ENCODE measurements around the gene XPOT. TPM values are rescaled to one million over a fixed set of nuclear protein-coding genes. Genes with fewer than 3 reads are reported as not detected.
A peak's percentile ranks its signal among the peaks of the same experiment; 100 is the strongest.
"Not testable (repeated sequence)": the region's sequence is repeated elsewhere in the genome, so short reads cannot be mapped to it uniquely, and the experiment has no call there.

XPOT gene, protein sequence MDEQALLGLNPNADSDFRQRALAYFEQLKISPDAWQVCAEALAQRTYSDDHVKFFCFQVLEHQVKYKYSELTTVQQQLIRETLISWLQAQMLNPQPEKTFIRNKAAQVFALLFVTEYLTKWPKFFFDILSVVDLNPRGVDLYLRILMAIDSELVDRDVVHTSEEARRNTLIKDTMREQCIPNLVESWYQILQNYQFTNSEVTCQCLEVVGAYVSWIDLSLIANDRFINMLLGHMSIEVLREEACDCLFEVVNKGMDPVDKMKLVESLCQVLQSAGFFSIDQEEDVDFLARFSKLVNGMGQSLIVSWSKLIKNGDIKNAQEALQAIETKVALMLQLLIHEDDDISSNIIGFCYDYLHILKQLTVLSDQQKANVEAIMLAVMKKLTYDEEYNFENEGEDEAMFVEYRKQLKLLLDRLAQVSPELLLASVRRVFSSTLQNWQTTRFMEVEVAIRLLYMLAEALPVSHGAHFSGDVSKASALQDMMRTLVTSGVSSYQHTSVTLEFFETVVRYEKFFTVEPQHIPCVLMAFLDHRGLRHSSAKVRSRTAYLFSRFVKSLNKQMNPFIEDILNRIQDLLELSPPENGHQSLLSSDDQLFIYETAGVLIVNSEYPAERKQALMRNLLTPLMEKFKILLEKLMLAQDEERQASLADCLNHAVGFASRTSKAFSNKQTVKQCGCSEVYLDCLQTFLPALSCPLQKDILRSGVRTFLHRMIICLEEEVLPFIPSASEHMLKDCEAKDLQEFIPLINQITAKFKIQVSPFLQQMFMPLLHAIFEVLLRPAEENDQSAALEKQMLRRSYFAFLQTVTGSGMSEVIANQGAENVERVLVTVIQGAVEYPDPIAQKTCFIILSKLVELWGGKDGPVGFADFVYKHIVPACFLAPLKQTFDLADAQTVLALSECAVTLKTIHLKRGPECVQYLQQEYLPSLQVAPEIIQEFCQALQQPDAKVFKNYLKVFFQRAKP
- total RNA-seq (2014; rRNA removed; shearing (Covaris generic)) = 43.3 and 65.9 TPM in 2 replicates

DNA sequence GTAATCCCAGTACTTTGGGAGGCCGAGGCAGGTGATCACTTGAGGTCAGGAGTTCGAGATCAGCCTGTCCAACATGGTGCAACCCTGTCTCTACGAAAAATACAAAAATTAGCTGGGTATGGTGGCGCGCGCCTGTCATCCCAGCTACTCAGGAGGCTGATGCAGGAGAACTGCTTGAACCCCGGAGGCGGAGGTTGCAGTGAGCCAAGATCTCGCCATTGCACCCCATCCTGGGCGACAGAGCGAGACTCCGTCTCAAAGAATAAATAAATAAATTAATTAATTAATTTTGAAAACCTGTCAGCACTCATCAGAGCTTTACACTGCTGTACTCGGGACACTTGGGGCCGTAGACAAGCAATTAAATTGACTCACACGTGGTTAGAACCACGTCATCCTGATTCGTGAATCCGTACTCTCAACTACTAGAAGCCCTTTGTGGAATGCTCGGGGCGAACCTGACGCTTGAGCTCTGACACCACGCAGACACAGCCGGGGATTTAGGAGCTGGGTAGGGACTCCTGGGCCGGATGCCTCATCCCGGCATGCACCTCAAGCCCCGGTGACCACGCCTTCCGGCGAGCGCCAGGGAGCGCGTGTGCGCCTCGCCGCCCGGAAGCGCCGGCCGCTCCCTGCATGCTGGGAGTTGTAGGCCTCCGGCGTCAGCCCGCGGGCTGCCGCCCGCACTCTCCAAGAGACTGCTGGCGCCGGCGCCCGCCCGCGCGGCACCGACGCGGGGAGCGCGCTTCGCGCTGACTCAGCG is at the start of gene XPOT:
Gene XPOT, plus strand, starts transcription at position 686 of the 763 bp plus-strand sequence. CDS start 5,644 bp downstream, outside the sequence.
- DNase-seq (ENCODE audit: low read depth in 1 of 2, low spot score in 2 of 2) = peak; percentile 90 to 96
- peak within 1 kb of the TSS; percentile 89 for H3K4me3 ChIP-seq

DNA sequence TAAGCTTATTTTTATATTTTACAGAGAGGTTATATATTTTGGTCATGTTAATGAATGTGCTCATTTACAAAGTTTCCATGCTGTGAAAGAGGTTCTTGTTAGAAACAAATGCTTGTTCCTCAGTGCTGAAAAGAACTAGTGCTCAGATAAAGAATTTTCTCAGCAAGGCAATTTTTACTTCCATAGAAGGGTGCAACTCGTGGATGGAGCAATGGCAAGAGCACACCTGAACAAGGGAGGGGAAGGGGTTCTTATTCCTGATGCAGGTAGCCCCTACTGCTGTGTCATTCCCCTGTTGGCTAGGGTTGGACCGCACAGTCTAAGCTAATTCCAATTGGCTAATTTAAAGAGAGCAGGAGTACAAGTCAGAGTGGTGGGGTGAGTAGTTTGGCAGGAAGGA is 48.0 kb upstream of the XPOT start:
- not testable (repeated sequence) for H3K27me3 ChIP-seq (replicated peaks); H3K36me3 ChIP-seq; H3K9me3 ChIP-seq (replicated peaks); H3K27ac ChIP-seq; H3K4me3 ChIP-seq; H3K4me1 ChIP-seq (replicated peaks); DNase-seq (ENCODE audit: low read depth in 1 of 2, low spot score in 2 of 2)

More for the DNA sequence above, at the start of gene XPOT:
- Histone ChIP-seq H3K27me3 (replicated peaks) (no peaks in the 10 kb centered on the region), H3K9me3 (replicated peaks) (no peaks in the 10 kb centered on the region), H3K27ac (peak within 1 kb of the TSS; percentile 98), H3K36me3 (peaks cover 7% of the 10 kb centered on the region), H3K4me1 (replicated peaks) (peaks cover 6% of the 10 kb centered on the region)

DNA sequence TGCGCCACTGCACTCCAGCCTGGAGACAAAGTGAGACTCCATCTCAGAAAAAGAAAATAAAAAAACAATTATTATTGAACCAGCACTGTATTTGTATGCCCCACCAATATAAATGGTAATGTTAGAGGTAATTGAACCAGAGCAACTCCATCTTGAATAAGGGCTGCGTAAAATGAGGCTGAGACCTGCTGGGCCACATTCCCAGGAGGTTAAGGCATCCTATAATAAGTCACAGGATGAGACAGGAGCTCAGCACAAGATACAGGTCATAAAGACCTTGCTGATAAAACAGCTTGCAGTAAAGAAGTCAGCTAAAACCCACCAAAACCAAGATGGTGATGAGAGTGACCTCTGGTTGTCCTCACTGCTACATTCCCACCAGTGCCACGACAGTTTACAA is 43.0 kb upstream of the XPOT start:
- not testable (repeated sequence) for H3K9me3 ChIP-seq (replicated peaks); H3K36me3 ChIP-seq; H3K27ac ChIP-seq; H3K4me3 ChIP-seq; H3K27me3 ChIP-seq (replicated peaks); DNase-seq (ENCODE audit: low read depth in 1 of 2, low spot score in 2 of 2); H3K4me1 ChIP-seq (replicated peaks)

DNA sequence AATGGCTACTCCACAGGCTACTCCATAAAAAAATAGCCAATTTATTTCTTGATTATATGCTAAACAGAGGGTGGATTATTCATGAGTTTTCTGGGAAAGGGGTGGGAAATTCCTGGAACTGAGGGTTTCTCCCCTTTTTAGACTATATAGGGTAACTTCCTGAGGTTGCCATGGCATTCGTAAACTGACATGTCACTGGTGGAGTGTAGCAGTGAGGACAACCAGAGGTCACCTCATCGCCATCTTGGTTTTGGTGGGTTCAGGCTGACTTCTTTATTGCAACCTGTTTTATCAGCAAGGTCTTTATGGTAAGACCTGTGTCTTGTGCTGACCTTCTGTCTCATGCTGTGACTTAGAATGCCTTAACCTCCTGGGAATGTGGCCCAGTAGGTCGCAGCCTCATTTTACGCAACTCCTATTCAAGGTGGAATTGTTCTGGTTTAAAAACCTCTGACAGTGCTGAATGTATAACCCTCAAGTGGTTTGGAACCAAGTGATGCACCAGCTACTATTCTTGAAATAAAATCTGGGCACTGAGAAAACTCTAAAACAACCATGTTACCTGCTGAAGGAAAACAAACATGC is 41.4 kb upstream of the XPOT start:
- Histone ChIP-seq H3K9me3 (replicated peaks) (no peaks in the 10 kb centered on the region), H3K36me3 (no peaks in the 10 kb centered on the region), H3K27ac (no peak overlapping the region), H3K27me3 (replicated peaks) (no peaks in the 10 kb centered on the region), H3K4me3 (no peak overlapping the region), H3K4me1 (replicated peaks) (no peaks in the 10 kb centered on the region)
- no peak for DNase-seq (ENCODE audit: low read depth in 1 of 2, low spot score in 2 of 2)

DNA sequence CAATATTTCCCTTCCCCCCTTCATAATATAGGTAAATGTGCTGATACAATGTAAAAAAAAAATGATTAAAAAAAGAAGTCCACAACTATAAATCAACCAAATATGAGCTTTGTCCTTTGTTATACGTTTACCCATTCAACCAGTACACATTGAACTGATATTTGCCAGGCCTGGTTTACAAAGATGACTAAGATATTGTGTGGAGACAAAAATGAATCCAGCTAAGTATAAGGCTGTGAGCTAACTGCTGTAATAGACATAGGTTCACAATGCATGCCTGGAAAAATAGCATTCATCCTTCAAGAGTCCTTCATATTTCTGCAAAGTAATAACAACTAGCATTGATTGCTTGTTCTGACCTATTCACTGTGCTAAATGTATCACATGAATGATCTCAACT is 20.5 kb upstream of the XPOT start:
- no peak for DNase-seq (ENCODE audit: low read depth in 1 of 2, low spot score in 2 of 2)
- Histone ChIP-seq H3K4me1 (replicated peaks) (no peaks in the 10 kb centered on the region), H3K4me3 (no peak overlapping the region), H3K27ac (no peak overlapping the region), H3K36me3 (no peaks in the 10 kb centered on the region), H3K27me3 (replicated peaks) (no peaks in the 10 kb centered on the region), H3K9me3 (replicated peaks) (no peaks in the 10 kb centered on the region)

DNA sequence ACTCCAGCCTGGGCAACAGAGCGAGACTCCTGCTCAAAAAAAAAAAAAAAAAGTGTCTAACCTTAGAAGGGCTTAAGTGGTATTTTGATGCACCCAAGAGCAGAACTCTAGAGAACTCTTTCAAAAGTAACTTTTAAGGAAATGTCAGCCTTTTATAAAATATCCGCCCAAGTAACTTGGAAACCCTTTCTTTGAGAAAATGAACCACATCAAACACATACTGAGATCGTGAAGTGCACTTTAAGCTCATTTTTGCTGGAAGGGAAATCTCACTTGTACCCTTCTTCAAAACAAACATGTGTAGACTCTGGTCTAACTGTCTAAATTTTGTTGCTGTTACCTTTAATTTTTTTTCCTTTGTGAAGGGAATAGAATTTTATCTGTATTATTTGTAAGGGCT is 19.2 kb upstream of the XPOT start:
- Histone ChIP-seq H3K27ac (no peak overlapping the region), H3K27me3 (replicated peaks) (no peaks in the 10 kb centered on the region), H3K4me1 (replicated peaks) (no peaks in the 10 kb centered on the region), H3K9me3 (replicated peaks) (no peaks in the 10 kb centered on the region), H3K4me3 (no peak overlapping the region), H3K36me3 (no peaks in the 10 kb centered on the region)
- DNase-seq (ENCODE audit: low read depth in 1 of 2, low spot score in 2 of 2) = no peak

DNA sequence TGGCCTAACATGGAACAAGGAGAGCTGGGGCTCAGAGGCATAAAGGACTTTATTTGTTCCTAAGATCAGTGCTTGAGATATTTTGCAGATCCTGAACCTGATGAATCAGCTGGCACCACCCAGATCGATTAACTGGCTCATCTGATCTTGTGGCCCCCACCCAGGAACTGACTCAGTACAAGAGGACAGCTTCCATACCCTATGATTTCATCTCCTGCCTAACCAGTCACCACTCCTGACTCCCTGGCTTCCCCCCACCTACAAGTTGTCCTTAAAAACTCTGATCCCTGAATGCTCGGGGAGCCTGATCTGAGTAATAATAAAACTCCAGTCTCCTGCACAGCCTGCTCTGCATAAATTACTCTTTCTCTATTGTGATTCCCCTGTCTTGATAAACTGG is 18.7 kb upstream of the XPOT start:
- H3K27me3 ChIP-seq (replicated peaks) = no peaks in the 10 kb centered on the region
- no peak for DNase-seq (ENCODE audit: low read depth in 1 of 2, low spot score in 2 of 2)
- H3K27ac ChIP-seq = no peak overlapping the region
- peaks cover 4% of the 10 kb centered on the region; the same call in 1 of the 2 replicates for H3K4me1 ChIP-seq (replicated peaks)
- H3K4me3 ChIP-seq = no peak overlapping the region
- H3K36me3 ChIP-seq = no peaks in the 10 kb centered on the region
- no peaks in the 10 kb centered on the region for H3K9me3 ChIP-seq (replicated peaks)

DNA sequence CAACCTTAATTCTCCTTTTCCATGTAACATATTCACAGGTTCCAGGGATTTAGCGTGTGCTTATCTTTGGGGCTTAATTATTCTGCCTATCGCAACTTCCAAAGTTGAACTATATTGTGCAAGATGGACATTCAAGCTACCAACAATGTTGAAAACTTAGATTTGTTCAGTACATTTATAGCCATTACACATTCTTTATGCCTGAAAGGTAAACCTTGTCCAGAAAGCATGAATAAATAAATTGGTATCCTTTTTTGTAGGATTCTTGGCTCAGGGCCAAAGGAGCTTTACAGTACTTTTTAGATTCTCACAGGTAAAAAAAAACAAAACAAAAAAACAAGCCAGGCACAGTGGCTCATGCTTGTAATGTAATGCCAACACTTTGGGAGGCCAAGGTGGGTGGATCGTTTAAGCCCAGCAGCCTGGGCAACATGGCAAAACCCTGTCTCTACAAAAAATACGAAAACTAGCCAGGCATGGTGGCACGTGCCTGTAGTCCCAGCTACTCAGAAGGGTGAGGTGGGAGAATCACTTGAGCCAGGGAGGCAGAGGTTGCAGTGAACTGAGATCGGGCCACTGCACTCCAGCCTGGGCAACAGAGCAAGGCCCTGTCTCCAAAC is 16.9 kb upstream of the XPOT start:
- Histone ChIP-seq H3K4me3 (no peak overlapping the region), H3K9me3 (replicated peaks) (no peaks in the 10 kb centered on the region), H3K27me3 (replicated peaks) (no peaks in the 10 kb centered on the region; the same call in 1 of the 2 replicates), H3K27ac (no peak overlapping the region), H3K36me3 (no peaks in the 10 kb centered on the region), H3K4me1 (replicated peaks) (peaks cover 6% of the 10 kb centered on the region; the same call in 1 of the 2 replicates)
- no peak for DNase-seq (ENCODE audit: low read depth in 1 of 2, low spot score in 2 of 2)

DNA sequence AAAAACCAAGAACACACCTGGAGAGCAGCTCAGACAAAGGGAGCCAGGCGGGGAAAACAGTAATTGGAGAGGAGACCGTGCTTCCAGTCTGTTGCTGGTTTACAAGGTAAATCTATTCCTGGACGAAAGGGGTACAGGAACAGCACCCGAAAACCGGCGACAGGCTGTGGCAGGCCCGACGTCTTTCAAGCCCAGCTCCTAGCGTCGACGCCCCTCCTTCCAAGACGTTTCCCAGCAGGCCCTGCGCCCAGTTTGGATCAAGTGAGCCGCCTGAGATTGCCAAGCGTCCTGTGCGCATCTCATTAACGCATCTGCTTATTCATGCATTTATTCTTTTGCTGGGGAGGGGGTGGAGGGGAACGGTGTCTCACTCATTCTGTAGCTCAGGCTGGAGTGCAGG is 15.0 kb upstream of the XPOT start:
- H3K9me3 ChIP-seq (replicated peaks) = no peaks in the 10 kb centered on the region
- no peak overlapping the region for H3K4me3 ChIP-seq
- H3K4me1 ChIP-seq (replicated peaks) = peaks cover 6% of the 10 kb centered on the region; the same call in 1 of the 2 replicates
- DNase-seq (ENCODE audit: low read depth in 1 of 2, low spot score in 2 of 2) = no peak
- no peak overlapping the region for H3K27ac ChIP-seq
- H3K27me3 ChIP-seq (replicated peaks) = no peaks in the 10 kb centered on the region; the same call in 1 of the 2 replicates
- H3K36me3 ChIP-seq = no peaks in the 10 kb centered on the region

DNA sequence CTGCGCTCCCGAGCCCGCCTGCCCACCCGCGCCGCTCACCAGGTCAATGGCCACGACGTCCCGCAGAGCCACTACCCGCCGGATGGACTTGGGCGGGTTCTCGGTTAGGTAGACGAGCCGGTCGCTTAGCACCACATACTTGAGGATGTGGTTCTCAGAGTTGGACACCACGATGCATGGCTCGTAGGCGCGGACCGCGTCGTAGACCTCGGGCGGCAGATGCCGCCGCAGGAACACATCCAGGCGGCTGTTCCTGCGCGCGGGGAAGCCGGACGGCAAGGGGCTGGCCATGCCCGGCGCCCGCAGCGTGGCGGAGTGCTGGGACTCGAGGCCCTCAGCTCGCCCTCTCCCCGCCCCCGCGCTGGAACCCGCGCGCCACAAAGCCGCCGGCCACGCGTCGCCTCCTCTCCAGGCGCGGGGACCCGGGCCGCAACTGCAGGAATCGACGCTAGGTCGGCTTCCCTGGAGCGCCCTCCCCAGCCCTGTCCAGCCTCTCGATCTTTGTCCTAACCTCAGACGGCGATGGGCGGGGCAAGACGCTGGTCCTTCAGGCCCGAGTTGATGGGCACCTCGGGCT is 13.8 kb upstream of the XPOT start, which contains the start of gene C12orf56:
Gene C12orf56, minus strand, starts transcription at position 484 of the 577 bp plus-strand sequence. Its CDS starts 193 bp downstream, at position 291.
- H3K27ac ChIP-seq = no peak within 1 kb of the TSS
- no peak for DNase-seq (ENCODE audit: low read depth in 1 of 2, low spot score in 2 of 2)
- no peaks in the 10 kb centered on the region for H3K36me3 ChIP-seq
- peak within 1 kb of the TSS; percentile 24 for H3K4me3 ChIP-seq
- H3K9me3 ChIP-seq (replicated peaks) = no peaks in the 10 kb centered on the region
- no peaks in the 10 kb centered on the region; the same call in 1 of the 2 replicates for H3K27me3 ChIP-seq (replicated peaks)
- H3K4me1 ChIP-seq (replicated peaks) = peaks cover 6% of the 10 kb centered on the region; the same call in 1 of the 2 replicates

DNA sequence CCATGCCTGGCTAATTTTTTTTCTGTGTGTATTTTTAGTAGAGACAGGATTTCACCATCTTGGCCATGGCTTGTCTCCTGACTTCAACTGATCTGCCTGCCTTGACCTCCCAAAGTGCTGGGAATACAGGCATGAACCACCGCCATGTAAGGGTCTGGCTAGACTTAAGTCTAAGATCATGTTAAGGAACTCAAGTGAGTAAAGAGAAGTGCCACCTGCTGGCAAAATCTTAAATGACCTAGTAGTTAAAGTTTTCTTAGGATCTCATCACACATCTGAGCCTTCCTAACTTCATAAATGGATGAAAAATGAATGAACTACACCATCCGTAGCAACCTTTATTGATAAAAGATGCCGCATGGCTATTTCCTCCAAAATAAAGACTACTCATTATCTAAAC is 12.0 kb upstream of the XPOT start:
- Histone ChIP-seq H3K27me3 (replicated peaks) (no peaks in the 10 kb centered on the region; the same call in 1 of the 2 replicates), H3K4me1 (replicated peaks) (peaks cover 6% of the 10 kb centered on the region; the same call in 1 of the 2 replicates), H3K4me3 (no peak overlapping the region), H3K9me3 (replicated peaks) (no peaks in the 10 kb centered on the region), H3K27ac (no peak overlapping the region), H3K36me3 (no peaks in the 10 kb centered on the region)
- DNase-seq (ENCODE audit: low read depth in 1 of 2, low spot score in 2 of 2) = no peak

DNA sequence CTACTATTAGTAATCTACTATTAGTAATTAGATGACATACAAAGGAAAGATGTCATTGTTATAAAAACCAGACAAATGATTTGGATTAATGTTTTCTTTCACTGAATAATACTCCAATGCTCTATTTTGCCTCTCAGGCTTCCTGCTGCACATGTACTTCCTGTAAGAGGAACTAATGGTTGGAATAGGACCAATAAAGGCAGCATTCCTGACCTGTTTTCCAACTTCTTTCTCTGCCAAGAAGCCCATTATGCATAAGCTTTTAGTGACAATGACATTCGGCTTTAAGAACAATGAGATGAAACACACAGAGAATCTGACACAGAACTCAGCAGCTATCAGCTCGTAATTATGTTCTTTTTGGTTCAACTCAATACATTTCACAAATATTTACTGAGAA is 8.5 kb upstream of the XPOT start:
- DNase-seq (ENCODE audit: low read depth in 1 of 2, low spot score in 2 of 2) = no peak

More for the DNA sequence above, 8.5 kb upstream of the XPOT start:
- H3K9me3 ChIP-seq (replicated peaks) = no peaks in the 10 kb centered on the region
- no peaks in the 10 kb centered on the region for H3K36me3 ChIP-seq
- H3K4me3 ChIP-seq = no peak overlapping the region
- H3K4me1 ChIP-seq (replicated peaks) = no peaks in the 10 kb centered on the region
- H3K27me3 ChIP-seq (replicated peaks) = no peaks in the 10 kb centered on the region; the same call in 1 of the 2 replicates
- no peak overlapping the region for H3K27ac ChIP-seq
